Measurements from ENCODE around the gene MXD3.

DNA sequence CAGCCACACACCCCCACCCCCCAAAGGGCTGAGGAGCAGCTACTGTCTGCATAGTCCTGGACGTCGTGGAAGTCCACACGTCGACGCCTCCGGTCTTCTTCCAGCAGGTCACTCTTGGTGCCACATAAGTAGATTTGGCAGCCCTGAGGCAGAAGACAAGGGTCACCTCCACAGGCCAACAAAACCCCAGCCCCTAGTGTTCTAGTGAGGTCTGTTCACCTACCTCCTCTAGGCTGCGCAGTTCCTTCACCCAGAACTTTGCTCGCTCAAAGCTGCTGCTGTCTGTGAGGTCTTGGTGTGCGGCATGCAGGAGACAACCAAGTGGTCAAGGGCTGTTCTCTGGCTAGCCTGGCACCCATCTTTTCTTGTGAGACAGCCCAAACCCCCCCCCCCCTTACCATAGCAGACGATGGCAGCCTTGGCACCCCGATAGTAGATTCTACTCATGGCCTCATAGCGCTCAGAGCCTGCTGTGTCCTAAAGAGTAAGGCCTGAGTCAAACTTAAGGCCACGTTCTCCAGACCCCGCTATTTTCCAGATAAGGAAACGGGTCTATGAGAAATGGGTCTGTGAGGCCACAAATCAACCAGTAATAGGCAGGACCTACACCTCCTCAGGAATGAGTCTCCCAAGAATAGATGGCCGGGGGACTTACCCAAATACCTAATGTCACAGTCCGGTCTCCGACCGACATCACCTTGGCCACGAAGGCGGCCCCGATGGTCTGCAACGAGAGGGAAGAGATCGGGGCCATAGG lies 9.2 kb downstream of the MXD3 start:
- TF ChIP-seq POLR2A (IDR thresholded peaks at IDR 0.05) = no peak
- TF ChIP-seq, protein P1, sequence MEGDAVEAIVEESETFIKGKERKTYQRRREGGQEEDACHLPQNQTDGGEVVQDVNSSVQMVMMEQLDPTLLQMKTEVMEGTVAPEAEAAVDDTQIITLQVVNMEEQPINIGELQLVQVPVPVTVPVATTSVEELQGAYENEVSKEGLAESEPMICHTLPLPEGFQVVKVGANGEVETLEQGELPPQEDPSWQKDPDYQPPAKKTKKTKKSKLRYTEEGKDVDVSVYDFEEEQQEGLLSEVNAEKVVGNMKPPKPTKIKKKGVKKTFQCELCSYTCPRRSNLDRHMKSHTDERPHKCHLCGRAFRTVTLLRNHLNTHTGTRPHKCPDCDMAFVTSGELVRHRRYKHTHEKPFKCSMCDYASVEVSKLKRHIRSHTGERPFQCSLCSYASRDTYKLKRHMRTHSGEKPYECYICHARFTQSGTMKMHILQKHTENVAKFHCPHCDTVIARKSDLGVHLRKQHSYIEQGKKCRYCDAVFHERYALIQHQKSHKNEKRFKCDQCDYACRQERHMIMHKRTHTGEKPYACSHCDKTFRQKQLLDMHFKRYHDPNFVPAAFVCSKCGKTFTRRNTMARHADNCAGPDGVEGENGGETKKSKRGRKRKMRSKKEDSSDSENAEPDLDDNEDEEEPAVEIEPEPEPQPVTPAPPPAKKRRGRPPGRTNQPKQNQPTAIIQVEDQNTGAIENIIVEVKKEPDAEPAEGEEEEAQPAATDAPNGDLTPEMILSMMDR (IDR thresholded peaks at IDR 0.05) = peak in 1 of 5 experiments; percentile 27
- TF ChIP-seq POLR2AphosphoS5 (IDR thresholded peaks at IDR 0.05) = no peak
